ENCODE data around the gene ACR. TPM values are rescaled to one million over a fixed set of nuclear protein-coding genes. Genes with fewer than 3 reads are reported as not detected.
A peak's percentile ranks its signal among the peaks of the same experiment; 100 is the strongest.

The ACR gene
- total and polyA plus RNA-seq, 2 of the 13 experiments (the other 11 are each of a cell fraction or from before 2014, with no cell fraction given), result 0.15 TPM; not detected in 1

DNA sequence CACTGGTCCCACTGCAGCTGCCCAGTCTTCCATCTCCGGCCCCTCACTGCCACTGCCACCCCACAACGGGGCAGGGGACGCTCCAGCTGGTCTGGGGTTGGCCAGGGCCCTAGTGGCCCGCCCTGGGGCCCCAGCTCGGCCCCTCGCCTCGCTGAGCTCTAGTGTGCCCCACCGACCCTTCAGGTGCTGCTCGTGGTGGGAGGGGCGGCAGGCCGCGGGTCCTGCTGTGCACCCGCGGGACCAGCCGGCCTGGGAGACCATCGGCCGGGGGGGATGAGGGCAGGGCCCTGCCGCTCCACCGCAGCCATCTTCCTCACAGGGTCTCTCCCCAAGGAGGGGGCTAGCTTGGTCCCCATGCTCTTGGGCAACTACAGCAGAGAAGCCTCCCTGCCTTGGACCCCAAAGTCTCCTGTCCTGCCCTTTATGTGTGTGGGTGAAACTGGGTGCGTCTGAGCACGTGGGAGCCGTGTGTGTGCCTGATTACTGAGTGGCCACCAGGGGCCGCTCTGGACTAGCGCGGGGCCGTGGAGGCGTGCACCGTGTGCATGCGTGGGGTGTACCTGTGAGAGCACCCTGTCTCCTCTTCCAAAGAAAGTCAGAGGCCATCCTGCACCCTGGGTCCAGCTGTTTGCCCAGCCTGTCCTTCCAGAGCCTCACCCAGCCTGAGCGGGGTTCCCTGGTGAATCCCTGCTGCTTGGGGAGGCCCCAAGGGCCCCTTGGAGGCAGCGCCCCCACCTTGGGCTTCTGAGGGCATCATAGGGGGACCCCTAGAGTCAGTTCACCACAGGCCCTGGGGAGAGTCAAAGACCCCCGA, 6.0 kb upstream of the ACR start (continued):
- TF ChIP-seq, protein P1, sequence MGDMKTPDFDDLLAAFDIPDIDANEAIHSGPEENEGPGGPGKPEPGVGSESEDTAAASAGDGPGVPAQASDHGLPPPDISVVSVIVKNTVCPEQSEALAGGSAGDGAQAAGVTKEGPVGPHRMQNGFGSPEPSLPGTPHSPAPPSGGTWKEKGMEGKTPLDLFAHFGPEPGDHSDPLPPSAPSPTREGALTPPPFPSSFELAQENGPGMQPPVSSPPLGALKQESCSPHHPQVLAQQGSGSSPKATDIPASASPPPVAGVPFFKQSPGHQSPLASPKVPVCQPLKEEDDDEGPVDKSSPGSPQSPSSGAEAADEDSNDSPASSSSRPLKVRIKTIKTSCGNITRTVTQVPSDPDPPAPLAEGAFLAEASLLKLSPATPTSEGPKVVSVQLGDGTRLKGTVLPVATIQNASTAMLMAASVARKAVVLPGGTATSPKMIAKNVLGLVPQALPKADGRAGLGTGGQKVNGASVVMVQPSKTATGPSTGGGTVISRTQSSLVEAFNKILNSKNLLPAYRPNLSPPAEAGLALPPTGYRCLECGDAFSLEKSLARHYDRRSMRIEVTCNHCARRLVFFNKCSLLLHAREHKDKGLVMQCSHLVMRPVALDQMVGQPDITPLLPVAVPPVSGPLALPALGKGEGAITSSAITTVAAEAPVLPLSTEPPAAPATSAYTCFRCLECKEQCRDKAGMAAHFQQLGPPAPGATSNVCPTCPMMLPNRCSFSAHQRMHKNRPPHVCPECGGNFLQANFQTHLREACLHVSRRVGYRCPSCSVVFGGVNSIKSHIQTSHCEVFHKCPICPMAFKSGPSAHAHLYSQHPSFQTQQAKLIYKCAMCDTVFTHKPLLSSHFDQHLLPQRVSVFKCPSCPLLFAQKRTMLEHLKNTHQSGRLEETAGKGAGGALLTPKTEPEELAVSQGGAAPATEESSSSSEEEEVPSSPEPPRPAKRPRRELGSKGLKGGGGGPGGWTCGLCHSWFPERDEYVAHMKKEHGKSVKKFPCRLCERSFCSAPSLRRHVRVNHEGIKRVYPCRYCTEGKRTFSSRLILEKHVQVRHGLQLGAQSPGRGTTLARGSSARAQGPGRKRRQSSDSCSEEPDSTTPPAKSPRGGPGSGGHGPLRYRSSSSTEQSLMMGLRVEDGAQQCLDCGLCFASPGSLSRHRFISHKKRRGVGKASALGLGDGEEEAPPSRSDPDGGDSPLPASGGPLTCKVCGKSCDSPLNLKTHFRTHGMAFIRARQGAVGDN (CRISPR knock-in tag; IDR thresholded peaks at IDR 0.05), result peak; percentile 53; the same call in 1 of the 2 replicates
- TF ChIP-seq JDP2 (CRISPR knock-in tag; IDR thresholded peaks at IDR 0.05; ENCODE audit: borderline replicate concordance) (no peak), ZSCAN25 (CRISPR knock-in tag; IDR thresholded peaks at IDR 0.05) (no peak), ELF3 (CRISPR knock-in tag; IDR thresholded peaks at IDR 0.05) (no peak), ARNT2 (CRISPR knock-in tag; IDR thresholded peaks at IDR 0.05; ENCODE audit: low read depth) (no peak), KDM5A (IDR thresholded peaks at IDR 0.05; ENCODE audit: borderline replicate concordance, low read length) (no peak), GATAD2A (CRISPR knock-in tag; IDR thresholded peaks at IDR 0.05) (peak; percentile 45; the same call in 1 of the 2 replicates), HOXA9 (CRISPR knock-in tag; IDR thresholded peaks at IDR 0.05; ENCODE audit: borderline replicate concordance) (no peak), BHLHE40 (IDR thresholded peaks at IDR 0.05; ENCODE audit: low read length) (0 out of 2 replicates have a peak, but pooled peaks have one; percentile 14), AKAP8 (CRISPR knock-in tag; IDR thresholded peaks at IDR 0.05) (peak; percentile 89), ZBTB3 (CRISPR knock-in tag; IDR thresholded peaks at IDR 0.05; ENCODE audit: borderline replicate concordance, low read depth) (no peak)
- TF ChIP-seq, protein P2, sequence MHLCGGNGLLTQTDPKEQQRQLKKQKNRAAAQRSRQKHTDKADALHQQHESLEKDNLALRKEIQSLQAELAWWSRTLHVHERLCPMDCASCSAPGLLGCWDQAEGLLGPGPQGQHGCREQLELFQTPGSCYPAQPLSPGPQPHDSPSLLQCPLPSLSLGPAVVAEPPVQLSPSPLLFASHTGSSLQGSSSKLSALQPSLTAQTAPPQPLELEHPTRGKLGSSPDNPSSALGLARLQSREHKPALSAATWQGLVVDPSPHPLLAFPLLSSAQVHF (CRISPR knock-in tag; IDR thresholded peaks at IDR 0.05), result no peak
- TF ChIP-seq, protein P3, sequence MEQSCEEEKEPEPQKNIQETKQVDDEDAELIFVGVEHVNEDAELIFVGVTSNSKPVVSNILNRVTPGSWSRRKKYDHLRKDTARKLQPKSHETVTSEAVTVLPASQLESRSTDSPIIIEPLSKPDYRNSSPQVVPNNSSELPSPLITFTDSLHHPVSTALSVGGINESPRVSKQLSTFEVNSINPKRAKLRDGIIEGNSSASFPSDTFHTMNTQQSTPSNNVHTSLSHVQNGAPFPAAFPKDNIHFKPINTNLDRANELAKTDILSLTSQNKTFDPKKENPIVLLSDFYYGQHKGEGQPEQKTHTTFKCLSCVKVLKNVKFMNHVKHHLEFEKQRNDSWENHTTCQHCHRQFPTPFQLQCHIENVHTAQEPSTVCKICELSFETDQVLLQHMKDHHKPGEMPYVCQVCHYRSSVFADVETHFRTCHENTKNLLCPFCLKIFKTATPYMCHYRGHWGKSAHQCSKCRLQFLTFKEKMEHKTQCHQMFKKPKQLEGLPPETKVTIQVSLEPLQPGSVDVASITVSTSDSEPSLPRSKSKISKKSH (CRISPR knock-in tag; IDR thresholded peaks at IDR 0.05; ENCODE audit: borderline replicate concordance), result 0 out of 2 replicates have a peak, but pooled peaks have one; percentile 62
- TF ChIP-seq, protein P4, sequence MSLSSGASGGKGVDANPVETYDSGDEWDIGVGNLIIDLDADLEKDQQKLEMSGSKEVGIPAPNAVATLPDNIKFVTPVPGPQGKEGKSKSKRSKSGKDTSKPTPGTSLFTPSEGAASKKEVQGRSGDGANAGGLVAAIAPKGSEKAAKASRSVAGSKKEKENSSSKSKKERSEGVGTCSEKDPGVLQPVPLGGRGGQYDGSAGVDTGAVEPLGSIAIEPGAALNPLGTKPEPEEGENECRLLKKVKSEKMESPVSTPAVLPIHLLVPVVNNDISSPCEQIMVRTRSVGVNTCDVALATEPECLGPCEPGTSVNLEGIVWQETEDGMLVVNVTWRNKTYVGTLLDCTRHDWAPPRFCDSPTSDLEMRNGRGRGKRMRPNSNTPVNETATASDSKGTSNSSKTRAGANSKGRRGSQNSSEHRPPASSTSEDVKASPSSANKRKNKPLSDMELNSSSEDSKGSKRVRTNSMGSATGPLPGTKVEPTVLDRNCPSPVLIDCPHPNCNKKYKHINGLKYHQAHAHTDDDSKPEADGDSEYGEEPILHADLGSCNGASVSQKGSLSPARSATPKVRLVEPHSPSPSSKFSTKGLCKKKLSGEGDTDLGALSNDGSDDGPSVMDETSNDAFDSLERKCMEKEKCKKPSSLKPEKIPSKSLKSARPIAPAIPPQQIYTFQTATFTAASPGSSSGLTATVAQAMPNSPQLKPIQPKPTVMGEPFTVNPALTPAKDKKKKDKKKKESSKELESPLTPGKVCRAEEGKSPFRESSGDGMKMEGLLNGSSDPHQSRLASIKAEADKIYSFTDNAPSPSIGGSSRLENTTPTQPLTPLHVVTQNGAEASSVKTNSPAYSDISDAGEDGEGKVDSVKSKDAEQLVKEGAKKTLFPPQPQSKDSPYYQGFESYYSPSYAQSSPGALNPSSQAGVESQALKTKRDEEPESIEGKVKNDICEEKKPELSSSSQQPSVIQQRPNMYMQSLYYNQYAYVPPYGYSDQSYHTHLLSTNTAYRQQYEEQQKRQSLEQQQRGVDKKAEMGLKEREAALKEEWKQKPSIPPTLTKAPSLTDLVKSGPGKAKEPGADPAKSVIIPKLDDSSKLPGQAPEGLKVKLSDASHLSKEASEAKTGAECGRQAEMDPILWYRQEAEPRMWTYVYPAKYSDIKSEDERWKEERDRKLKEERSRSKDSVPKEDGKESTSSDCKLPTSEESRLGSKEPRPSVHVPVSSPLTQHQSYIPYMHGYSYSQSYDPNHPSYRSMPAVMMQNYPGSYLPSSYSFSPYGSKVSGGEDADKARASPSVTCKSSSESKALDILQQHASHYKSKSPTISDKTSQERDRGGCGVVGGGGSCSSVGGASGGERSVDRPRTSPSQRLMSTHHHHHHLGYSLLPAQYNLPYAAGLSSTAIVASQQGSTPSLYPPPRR (CRISPR knock-in tag; IDR thresholded peaks at IDR 0.05; ENCODE audit: borderline replicate concordance), result no peak
- TF ChIP-seq, protein P5, sequence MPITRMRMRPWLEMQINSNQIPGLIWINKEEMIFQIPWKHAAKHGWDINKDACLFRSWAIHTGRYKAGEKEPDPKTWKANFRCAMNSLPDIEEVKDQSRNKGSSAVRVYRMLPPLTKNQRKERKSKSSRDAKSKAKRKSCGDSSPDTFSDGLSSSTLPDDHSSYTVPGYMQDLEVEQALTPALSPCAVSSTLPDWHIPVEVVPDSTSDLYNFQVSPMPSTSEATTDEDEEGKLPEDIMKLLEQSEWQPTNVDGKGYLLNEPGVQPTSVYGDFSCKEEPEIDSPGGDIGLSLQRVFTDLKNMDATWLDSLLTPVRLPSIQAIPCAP (CRISPR knock-in tag; IDR thresholded peaks at IDR 0.05; ENCODE audit: low read depth), result no peak

All from HepG2 (cell line).